ELR (cell line): ENCODE measurements around the gene MYL9.
A peak's percentile ranks its signal among the peaks of the same experiment; 100 is the strongest.

ENCODE experiments used
- DNase-seq: peaks from one replicate; pipeline ENCODE4 v3.0.0-alpha.2; 2015; ENCODE audit warnings: low read depth

MYL9 gene

GRCh38 chr20:36526521-36527011 lies 14.8 kb upstream of the MYL9 start:
- DNase-seq = no peak

GRCh38 chr20:36527331-36528125 lies 13.8 kb upstream of the MYL9 start:
- no peak for DNase-seq

GRCh38 chr20:36528176-36528874 lies 13.0 kb upstream of the MYL9 start:
- DNase-seq = no peak

DNA sequence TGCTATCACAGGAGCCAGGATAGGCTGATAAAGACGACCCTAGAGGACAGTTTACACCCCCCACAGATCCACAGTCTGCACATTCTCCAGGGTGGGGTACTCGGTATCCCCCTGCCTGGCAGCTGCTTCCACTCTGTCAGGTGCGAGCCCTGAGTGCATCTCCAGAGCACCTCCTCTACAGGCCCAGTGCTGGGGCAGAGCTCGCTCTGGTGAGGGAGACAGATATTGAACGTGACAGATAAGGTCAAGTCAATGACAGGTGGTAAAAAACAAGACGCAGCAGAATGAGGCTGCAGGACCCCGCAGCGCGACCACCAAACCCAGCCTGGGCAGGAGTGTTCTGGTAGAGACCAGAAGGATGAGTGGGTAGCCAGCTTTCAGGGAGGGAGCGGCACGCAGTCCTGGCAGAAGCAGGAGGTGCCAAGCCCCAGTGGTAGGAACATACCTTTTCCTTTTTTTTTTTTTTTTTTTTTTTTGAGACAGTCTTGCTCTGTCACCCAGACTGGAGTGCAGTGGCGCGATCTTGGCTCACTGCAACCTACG lies 12.4 kb upstream of the MYL9 start:
- no peak for DNase-seq

- DNase-seq = no peak
These were observed 8.9 kb upstream of the MYL9 start for GRCh38 chr20:36532388-36532787.

DNA sequence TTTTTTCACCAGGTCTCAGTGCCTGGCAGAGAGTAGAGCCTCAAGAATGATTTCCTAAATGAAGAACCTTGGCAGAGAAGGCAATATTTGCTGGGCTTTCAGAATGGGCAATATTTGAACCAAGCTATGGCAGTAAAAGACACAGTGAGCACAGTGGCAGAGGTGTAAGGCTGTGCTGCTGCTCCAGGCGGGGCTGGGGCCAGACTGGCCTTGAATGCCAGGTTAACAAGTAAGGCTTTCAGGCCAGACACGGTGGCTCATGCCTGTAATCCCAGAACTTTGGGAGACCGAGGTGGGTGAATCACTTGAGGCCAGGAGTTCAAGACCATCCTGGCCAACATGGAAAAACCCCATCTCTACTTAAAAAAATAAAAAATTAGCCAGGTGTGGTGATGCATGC lies 8.5 kb upstream of the MYL9 start:
- no peak for DNase-seq

DNA sequence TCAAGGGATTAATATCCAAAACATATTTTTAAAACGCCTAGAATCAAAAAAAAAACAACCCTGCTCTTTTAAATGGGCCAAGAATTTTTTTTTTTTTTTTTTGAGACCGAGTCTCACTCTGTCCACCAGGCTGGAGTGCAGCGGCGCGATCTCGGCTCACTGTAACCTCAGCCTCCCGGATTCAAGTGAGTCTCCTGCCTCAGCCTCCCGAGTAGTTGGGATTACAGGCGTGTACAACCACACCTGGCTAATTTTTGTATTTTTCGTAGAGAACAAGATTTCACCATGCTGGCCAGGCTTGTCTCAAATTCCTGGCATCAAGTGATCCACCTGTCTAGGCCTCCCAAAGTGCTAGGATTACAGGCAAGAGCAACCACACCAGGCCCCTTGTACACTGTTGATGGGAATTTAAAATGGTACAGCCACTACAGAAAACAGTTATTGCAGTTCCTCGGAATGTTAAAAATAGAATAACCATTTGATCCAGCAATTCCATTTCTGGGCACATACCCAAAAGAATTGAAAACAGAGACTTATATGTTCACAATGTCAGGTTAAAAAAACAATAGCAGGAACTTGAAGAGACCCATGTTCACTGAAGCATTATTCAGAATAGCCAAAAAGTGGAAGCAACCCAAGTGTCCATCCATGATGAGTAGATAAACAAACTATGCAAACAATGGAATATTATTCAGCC lies 3.1 kb upstream of the MYL9 start:
- DNase-seq = no peak

DNA sequence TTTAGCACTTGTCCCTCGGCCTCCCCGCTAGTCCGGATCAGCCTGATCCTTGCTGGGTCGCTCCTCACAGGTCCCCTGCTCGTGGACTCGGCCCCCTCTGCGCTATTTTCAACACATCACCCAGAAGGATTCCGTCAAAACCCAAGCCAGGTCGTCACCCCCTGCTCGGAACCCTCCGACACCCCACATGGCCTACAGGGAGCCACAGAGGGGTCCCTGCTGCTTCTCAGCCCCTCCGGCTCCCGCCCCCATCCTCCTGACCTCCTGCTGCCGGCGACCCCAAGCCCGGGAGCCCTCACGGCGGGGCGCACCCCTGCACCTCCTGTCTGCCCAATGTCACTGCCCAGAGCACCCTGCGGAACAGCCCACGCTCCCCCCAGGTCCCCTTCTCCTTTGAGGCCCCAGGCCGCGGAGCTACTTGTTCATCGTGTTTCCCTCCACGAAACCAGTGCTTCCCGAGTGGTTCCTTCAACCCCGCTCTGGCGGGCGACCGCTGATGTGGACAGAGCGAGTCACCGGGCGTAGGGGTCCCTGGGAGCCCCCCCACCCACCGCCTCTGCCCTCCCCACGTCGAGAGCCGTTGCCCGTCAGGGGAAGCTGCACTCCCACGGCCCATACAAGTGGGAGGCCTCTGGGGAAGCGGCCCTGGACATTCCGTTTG lies 638 bp upstream of the MYL9 start:
- DNase-seq = no peak

DNA sequence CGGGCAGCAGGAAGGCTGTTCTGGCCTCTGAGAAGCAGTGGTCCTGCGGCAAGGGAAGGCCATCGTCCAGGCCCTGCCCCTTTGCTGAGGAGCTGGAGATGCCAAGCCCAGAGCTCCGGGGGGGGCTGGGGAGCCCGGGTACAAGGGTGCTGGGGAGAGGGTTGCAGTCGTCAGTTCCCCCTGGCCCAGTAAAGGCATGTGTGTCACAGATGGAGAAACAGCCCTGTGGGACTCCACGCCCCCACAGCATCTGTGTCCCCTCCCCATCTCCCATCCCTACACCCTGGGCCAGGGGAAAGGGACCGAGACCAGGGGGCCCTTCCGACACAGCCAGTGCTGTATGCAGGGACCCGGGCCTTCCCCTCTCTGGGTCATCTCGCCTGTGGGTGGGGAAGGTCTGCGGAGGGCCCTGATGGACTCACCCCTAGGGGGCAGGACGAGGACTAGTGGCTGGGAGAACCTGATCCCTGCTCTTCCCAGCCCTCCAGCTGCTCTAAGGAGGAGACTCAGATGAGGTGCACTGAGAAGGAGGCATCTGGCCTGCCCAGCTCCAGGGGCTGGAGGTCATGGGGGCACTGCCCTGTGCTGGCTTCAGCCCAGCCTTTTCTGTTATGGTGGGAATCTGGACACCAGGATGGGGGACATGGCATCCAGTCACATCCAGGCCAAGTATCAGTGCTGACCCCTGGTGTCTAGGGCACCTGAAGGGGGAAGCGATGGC lies 609 bp downstream of the MYL9 start:
- DNase-seq = peak; percentile 76

- no peak for DNase-seq
These were observed 1.3 kb downstream of the MYL9 start for GRCh38 chr20:36542516-36543183.

DNA sequence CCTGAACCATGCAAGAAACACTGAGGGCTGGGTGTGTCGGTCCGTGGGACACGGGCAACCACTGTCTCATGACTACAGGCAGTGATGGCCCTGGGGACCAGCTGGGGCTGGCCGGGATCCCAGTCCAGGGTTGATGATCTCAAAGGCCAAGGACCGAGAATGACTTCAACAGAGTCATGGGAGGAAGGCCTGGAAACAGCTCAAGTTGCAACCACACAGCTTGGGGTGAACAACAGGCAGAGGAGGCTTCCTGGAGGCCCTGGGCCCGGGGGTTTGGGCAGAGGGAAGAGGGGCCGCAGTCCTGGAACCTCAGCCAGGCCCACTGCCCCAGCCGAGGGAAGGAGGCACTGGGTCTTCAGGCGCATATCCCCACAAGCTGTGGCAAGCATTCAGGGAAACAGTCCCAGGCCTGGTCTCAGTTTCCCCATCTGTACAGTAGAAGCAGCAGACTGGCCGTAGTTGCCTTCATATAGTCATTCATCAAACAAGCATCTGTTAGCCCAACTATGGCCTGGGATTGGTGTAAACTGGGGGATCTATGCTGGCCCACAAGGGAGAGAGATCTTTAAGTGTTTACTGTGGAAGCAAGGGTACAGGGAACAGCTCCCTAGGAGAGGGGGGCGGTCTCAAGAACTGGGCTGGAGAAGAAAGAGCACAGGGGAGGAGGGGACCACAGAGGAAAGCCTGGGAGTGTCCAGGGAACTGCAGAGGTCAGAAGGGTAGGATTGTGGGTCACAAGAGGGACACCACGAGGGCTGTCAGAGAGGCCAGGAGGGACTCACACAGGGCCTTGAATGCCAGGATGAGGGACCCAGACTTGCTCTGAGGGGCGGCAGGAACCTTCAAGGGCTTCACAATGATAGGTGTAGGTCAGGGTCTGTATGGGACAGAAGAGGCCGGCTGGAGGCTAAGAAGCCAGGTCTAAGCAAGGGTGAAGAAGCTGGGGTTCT lies 2.1 kb downstream of the MYL9 start:
- peak; percentile 68 for DNase-seq

- peak; percentile 63 for DNase-seq
These were observed 3.1 kb downstream of the MYL9 start for GRCh38 chr20:36544134-36545018.

- DNase-seq = no peak
These were observed 4.9 kb downstream of the MYL9 start for GRCh38 chr20:36546111-36546736.

DNA sequence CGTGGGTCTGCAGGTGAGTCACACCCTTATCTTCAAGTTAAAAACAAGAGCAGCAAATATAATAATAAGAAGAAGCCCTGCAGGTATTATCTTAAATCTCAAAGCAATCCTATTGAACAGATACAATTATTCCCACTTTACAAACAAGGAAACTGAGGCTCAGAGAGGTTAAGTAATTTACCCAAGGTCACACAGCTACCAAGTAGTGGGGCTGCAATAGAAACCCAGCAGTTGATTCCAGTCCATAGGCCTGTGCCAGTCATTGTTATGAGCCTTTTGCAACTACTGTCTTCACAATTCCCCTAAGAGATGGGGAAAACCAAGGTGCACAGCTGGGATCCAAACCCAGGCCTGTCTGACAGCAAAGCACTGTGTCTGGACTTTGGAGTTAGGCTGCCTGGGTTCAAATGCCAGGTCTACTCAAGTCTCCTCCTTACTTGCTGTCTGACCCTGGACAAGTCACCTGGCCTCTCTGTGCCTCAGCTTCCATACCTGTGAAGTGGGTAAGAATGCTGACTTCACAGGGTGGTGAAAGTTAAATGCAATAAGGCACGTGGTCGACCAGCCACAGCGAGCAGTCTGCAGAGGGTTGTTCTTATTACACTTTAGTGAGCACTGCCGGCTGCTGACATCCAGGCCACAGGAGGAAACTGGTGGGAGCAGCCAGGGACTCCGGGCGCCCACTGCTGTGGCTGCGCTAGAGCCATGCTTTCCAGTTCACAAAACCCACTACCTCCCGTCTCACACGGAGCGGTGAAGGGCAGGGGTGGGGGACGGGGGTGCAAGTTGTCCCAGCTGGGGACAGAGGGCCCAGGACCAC lies 6.1 kb downstream of the MYL9 start:
- DNase-seq = no peak

DNA sequence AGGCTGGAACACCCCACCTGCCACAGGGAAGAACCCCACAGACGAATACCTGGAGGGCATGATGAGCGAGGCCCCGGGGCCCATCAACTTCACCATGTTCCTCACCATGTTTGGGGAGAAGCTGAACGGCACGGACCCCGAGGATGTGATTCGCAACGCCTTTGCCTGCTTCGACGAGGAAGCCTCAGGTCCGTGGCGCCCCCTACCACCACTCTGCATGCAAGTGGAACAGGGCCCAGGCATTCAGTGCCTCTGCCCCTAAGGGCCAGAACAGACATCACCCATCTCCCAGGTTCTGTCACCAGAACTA lies 6.6 kb downstream of the MYL9 start:
- DNase-seq = no peak

- DNase-seq = no peak
These were observed 7.6 kb downstream of the MYL9 start for GRCh38 chr20:36548704-36549627.
